Hepatocyte (in vitro differentiated cells): ENCODE results near the gene CCL19. TPM values are rescaled to one million over a fixed set of nuclear protein-coding genes. Genes with fewer than 3 reads are reported as not detected.
"Not testable (repeated sequence)": the region's sequence is repeated elsewhere in the genome, so short reads cannot be mapped to it uniquely, and the experiment has no call there.

ENCODE experiments used
- DNase-seq: peaks from one replicate; pipeline ENCODE4 v3.0.0-alpha.2; 2016; ENCODE audit warnings: low spot score
- H2AFZ ChIP-seq: fragments of 200-600 bp; sonication (generic); 2 replicates; pipeline ENCODE4 v1.6.0; 2016; ENCODE audit warnings: antibody characterized with exemption, mild to moderate bottlenecking
- H3K27ac ChIP-seq: fragments of 200-600 bp; sonication (generic); 2 replicates; pipeline ENCODE4 v1.5.1; 2016; ENCODE audit warnings: mild to moderate bottlenecking
- H3K27me3 ChIP-seq: fragments of 200-600 bp; sonication (generic); 2 replicates; pipeline ENCODE4 v1.6.1; 2016
- H3K36me3 ChIP-seq: fragments of 200-600 bp; sonication (generic); replicated peaks from 2 replicates; pipeline ENCODE4 v1.5.1; 2016; ENCODE audit warnings: low read depth; ENCODE audit not compliant: insufficient read depth
- H3K4me1 ChIP-seq: fragments of 200-600 bp; sonication (generic); 2 replicates; pipeline ENCODE4 v1.5.1; 2016; ENCODE audit warnings: mild to moderate bottlenecking, moderate library complexity; ENCODE audit not compliant: insufficient read depth
- H3K4me2 ChIP-seq: fragments of 200-600 bp; sonication (generic); 2 replicates; pipeline ENCODE4 v1.6.0; 2016
- H3K4me3 ChIP-seq: fragments of 200-600 bp; sonication (generic); 2 replicates; pipeline ENCODE4 v1.5.1; 2016; ENCODE audit warnings: mild to moderate bottlenecking
- H3K79me2 ChIP-seq: fragments of 200-600 bp; sonication (generic); 2 replicates; pipeline ENCODE4 v1.6.0; 2017; ENCODE audit warnings: mild to moderate bottlenecking
- H3K9me2 ChIP-seq: fragments of 200-600 bp; sonication (generic); replicated peaks from 2 replicates; pipeline ENCODE4 v1.6.0; 2017; ENCODE audit warnings: mild to moderate bottlenecking; ENCODE audit not compliant: insufficient read depth
- H3K9me3 ChIP-seq: fragments of 200-600 bp; sonication (generic); 2 replicates; pipeline ENCODE4 v1.5.1; 2016; ENCODE audit warnings: low read depth, mild to moderate bottlenecking
- H4K20me1 ChIP-seq: fragments of 200-600 bp; sonication (generic); 2 replicates; pipeline ENCODE4 v1.6.0; 2016; ENCODE audit warnings: mild to moderate bottlenecking; ENCODE audit not compliant: insufficient read depth, poor library complexity, severe bottlenecking
- EZH2 ChIP-seq: fragments of 200-600 bp; sonication (generic); IDR thresholded peaks from 2 replicates; pipeline ENCODE4 v1.6.1; 2016; ENCODE audit warnings: antibody characterized with exemption, mild to moderate bottlenecking, borderline replicate concordance
- EZH2phosphoT487 ChIP-seq: fragments of 200-600 bp; sonication (generic); IDR thresholded peaks from one replicate; pipeline ENCODE4 v1.6.1; 2018; ENCODE audit warnings: antibody characterized with exemption, mild to moderate bottlenecking, low read depth, moderate library complexity; ENCODE audit not compliant: unreplicated experiment, severe bottlenecking
- WGBS: methylation state at CpG from one replicate; pipeline ENCODE4 v1.1.6; 2016; ENCODE audit warnings: low lambda C conversion rate; ENCODE audit errors: missing lambda C conversion rate; 5-methylcytosine and 5-hydroxymethylcytosine counted together
- polyA plus RNA-seq: library from polyadenylated mRNA; unstranded; fragments of >200 nt; fragmentation: Nextera tagmentation; extraction: Ambion mirVana; gene quantifications from 2 replicates; pipeline ENCODE4 v1.2.1, GENCODE V29; 2016
- total RNA-seq: library from RNA; depleted of rRNA; stranded (reverse); fragments of >200 nt; gene quantifications from 2 replicates; pipeline ENCODE4 v1.2.3, GENCODE V29; 2014
- TF ChIP-seq, protein P1 (sequence below): fragments of 200-600 bp; sonication (generic); IDR thresholded peaks from 2 replicates; pipeline ENCODE4 v1.5.1; 2016; ENCODE audit warnings: antibody characterized with exemption, mild to moderate bottlenecking; ENCODE audit not compliant: poor library complexity

Gene CCL19
- total and polyA plus RNA-seq, 2 experiments from 2014 or later, result not detected

DNA sequence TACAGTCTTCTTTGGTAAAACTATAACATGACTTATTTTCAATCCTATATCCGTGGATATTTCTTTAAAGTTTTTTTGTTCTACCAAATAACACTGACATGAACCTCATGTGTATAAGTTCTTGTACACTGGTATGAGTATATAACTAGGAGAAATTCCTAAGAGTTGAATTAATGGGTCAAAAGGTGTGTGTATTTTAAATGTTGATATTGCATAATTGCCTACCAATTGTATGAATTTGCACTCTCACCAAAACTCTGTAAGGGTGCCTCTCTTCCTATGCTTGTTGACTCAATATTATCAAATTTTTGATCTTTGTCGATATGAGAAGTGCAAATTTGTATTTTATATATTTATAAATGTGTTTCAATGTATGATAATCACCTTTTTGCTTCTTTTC is 41.8 kb upstream of the CCL19 start:
- Histone ChIP-seq H3K9me3 (no peaks in the 10 kb centered on the region), H3K9me2 (no peaks in the 10 kb centered on the region), H3K27me3 (no peaks in the 10 kb centered on the region), H3K4me2 (no peak overlapping the region), H2AFZ (no peak overlapping the region), H3K79me2 (no peaks in the 10 kb centered on the region), H3K4me1 (no peaks in the 10 kb centered on the region), H4K20me1 (no peaks in the 10 kb centered on the region), H3K36me3 (no peaks in the 10 kb centered on the region), H3K27ac (no peak overlapping the region), H3K4me3 (no peak overlapping the region)
- WGBS, result 85% methylated on average over 2 of the region's 2 CpGs
- TF ChIP-seq, protein P1, sequence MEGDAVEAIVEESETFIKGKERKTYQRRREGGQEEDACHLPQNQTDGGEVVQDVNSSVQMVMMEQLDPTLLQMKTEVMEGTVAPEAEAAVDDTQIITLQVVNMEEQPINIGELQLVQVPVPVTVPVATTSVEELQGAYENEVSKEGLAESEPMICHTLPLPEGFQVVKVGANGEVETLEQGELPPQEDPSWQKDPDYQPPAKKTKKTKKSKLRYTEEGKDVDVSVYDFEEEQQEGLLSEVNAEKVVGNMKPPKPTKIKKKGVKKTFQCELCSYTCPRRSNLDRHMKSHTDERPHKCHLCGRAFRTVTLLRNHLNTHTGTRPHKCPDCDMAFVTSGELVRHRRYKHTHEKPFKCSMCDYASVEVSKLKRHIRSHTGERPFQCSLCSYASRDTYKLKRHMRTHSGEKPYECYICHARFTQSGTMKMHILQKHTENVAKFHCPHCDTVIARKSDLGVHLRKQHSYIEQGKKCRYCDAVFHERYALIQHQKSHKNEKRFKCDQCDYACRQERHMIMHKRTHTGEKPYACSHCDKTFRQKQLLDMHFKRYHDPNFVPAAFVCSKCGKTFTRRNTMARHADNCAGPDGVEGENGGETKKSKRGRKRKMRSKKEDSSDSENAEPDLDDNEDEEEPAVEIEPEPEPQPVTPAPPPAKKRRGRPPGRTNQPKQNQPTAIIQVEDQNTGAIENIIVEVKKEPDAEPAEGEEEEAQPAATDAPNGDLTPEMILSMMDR, result no peak
- TF ChIP-seq EZH2phosphoT487 (no peak), EZH2 (no peak)
- DNase-seq, result no peak

DNA sequence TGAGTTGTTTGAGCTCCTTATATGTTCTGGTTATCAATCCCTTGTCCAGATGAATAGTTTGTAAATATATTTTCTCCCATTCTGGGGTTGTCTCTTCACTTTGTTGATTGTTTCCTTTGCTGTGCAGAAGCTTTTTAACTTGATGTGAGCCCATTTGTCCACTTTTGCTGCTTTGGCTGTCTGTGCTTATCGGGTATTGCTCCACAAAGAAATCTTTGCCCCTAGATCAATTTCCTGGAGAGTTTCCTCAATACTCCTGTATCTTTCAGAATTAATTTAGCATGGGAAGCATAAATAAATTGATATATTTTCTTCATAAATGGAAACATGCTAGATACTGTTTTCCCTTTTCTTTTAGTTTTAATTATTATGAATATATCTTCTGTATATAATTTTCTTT is 41.4 kb upstream of the CCL19 start:
- H4K20me1 ChIP-seq, result no peaks in the 10 kb centered on the region
- H3K4me2 ChIP-seq, result no peak overlapping the region
- no peaks in the 10 kb centered on the region for H3K27me3 ChIP-seq
- H3K36me3 ChIP-seq, result no peaks in the 10 kb centered on the region
- H2AFZ ChIP-seq, result no peak overlapping the region
- no peaks in the 10 kb centered on the region for H3K79me2 ChIP-seq
- TF ChIP-seq EZH2phosphoT487, result no peak
- WGBS, result 94% methylated on average over 1 of the region's 1 CpG
- no peaks in the 10 kb centered on the region for H3K9me3 ChIP-seq
- no peak overlapping the region for H3K4me3 ChIP-seq
- H3K27ac ChIP-seq, result no peak overlapping the region
- DNase-seq, result no peak
- no peaks in the 10 kb centered on the region for H3K4me1 ChIP-seq
- H3K9me2 ChIP-seq, result no peaks in the 10 kb centered on the region

DNA sequence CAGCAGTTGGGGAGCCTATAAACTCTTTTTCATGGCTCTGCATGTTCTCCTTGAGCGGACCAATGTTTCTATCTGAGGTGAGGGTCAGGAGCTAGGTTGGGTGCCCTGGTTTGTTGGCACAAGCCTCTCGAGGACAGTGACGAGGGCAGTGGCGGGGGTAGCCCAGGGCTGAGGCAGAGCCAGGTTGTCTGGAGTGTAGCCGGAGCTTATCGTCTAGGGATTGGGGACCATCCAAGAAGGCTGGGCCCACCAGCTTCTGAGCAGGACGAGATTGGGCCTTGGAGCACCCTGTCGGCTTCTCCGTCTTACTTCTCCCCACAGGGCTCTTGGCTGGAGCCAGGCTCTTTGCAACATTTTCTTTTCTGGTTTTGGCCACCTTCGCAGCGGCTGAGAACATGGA is 32.1 kb upstream of the CCL19 start:
- no peaks in the 10 kb centered on the region for H3K27me3 ChIP-seq
- WGBS, result 90% methylated on average over 11 of the region's 11 CpGs

DNA sequence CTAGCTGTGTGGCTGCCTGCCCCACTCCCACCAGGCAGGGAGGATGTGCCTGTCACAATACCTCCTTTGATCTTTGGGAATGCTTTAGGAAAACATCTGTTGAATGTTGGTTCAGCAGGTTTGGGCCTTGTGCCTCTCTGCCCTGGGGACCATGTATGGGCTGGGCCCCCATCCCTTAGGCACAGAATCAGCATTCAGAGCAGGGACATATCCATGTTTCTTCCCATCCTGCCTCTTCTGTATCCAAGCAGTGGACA is 28.6 kb upstream of the CCL19 start:
- H3K4me1 ChIP-seq, H3K27ac ChIP-seq, H4K20me1 ChIP-seq, DNase-seq, H3K9me2 ChIP-seq, H3K36me3 ChIP-seq, H3K79me2 ChIP-seq, H3K27me3 ChIP-seq, H3K4me2 ChIP-seq, H3K4me3 ChIP-seq, H3K9me3 ChIP-seq, H2AFZ ChIP-seq: not testable (repeated sequence)

More for the DNA sequence above, 32.1 kb upstream of the CCL19 start:
- TF ChIP-seq EZH2 (no peak), EZH2phosphoT487 (no peak)
- TF ChIP-seq, protein P1, result no peak
- Histone ChIP-seq H4K20me1 (no peaks in the 10 kb centered on the region), H3K9me3 (no peaks in the 10 kb centered on the region), H3K9me2 (no peaks in the 10 kb centered on the region), H2AFZ (no peak overlapping the region), H3K79me2 (no peaks in the 10 kb centered on the region), H3K4me3 (no peak overlapping the region), H3K4me2 (no peak overlapping the region), H3K27ac (no peak overlapping the region), H3K4me1 (no peaks in the 10 kb centered on the region), H3K36me3 (no peaks in the 10 kb centered on the region)
- DNase-seq, result no peak
